ENCODE results near the gene DAGLA.

DAGLA gene

DNA sequence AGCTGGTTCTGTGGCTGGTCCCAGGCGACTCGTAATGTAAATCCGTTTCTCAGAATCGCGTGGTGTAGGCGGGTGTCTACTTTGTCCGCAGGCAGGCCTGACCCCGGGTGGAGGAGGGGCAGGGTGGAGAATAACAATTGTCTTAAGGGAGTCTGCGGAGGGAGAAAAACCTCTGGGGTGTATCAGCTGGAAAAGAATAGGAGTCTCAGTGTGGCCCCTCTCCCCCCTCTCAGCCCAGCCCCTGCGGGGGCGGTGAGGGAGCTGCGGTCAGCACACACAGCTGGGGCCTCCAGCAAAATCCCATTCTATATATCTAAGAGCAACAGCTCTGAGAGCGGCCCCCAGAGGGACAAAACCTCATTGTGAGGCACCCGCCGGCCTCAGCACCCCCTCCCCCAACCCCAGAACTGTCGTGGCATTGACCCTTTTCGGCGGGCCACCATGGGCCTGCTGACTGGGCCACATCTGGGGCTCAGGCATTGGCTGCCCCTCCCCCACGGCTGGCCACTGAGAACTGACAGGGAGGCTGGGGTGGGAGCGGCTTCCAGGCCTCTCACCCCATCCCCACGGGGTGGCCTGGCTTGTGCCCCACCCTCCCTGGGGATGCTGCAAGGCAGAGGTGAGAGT lies 69.5 kb downstream of the DAGLA start:
- DNase-seq = no peak

DNA sequence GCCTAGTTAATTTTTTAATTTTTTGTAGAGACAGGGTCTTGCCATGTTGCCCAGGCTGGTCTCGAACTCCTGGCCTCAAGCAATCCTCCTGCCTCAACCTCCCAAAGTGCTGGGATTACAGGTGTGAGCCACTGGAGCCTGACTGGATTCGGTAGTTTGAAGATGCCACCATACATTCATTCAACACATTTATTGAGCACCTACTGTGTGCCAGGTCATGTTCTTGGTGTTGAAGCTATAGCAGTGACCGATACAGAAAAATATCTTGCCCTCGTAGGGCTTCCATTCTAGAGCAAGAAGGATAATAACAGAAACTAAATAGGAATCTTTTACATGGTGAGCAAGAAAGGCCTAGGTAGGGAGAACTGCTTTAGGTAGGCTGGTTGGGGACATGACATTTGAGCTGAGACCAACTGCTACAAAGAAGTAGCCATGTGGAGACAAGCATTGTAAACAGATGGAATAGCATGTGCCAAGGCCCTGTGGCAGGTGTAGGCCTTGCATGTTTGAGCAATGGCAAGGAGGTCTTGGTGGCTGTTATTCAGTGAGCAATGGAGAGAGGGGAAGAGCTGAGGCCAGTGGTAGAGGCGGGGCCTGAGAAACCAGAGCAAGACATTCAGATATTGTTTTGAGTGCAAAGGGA lies 70.6 kb downstream of the DAGLA start:
- no peak for DNase-seq

DNA sequence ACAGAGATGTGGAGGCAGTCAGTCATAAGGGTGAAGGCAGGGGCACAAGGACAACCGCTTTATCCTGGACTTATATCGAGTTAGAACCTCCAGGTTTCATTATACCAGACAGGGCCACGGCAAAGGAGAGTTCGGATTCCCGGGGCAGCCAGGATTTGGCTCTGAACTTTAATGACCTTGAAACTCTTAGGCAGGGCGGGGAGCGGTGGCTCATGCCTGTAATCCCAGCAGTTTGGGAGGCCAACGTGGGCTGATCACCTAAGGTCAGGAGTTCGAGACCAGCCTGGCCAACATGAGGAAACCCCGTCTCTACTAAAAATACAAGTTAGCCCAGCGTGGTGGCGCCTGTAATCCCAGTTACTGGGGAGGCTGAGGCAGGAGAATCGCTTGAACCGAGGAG lies 71.2 kb downstream of the DAGLA start:
- DNase-seq = no peak

DNA sequence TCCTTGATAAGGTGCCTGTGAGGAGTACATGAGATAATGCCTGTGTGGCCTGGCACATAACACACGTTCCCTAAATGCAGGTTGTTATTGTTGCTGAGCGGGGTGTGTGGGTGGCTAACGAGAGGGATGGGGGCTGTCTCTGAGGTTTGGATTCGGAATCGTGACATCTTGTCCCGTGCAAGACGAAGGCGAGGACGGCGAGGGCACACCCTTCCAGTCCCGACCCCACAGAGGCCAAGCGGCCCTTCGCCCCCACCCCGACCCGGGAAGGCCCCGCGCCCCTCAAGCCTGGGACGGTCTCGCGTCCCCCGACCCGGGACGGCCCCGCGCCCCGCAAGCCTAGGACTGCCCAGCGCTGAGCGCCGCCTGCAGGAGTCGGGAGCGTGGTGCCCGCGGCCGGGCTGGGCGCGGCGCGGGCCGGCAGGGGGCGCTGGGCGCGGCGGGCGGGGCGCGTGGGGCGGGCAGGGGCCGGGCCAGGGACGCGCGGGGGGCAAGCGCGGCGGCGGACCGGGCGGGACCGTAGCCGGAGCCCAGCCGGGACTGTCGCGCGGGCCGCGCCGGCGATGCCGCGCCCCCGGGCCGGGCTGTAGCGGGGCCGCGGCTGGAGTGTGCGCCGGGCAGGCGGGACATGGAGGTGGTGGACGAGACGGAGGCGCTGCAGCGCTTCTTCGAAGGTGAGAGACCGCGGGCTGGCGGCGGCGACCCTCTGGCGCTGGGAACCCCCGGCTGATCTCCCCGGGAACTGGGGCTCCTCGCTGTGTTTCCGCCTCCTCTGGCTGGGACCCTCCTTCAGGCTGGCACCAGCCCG lies 72.1 kb downstream of the DAGLA start, which contains the start of gene MYRF:
TSS of gene MYRF (plus strand) at position 520 of the 808 bp plus-strand sequence. CDS start at position 629, 109 bp downstream.
- DNase-seq = no peak

DNA sequence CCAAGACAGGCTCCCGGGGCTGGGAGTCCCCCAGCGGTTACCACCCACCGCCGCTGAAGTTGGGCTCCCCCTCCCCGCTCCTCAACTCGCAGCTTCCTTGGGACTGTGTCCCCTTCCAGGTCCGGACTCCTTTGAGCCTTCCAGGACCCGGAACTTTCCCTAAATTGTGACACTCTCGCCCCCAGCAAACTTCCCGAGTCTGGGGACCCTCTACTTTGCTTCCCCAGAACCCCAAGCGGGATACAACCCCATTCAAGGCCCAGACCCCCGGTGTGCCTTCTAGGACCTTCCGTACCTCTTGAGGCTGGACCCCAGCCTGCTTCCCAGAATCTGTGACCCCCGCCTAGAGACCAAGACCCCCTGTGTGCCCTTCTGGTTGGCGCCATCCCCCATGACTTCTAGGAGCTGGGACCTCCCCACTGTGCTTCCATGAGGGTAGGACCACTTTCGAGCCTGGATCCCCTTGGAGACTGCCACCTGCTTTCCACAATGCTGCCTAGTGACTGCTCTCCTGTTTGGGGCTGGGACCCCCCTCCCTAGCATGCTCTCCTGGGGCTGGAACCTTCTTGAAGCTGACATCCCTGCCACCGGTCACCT lies 72.8 kb downstream of the DAGLA start:
- no peak for DNase-seq

DNA sequence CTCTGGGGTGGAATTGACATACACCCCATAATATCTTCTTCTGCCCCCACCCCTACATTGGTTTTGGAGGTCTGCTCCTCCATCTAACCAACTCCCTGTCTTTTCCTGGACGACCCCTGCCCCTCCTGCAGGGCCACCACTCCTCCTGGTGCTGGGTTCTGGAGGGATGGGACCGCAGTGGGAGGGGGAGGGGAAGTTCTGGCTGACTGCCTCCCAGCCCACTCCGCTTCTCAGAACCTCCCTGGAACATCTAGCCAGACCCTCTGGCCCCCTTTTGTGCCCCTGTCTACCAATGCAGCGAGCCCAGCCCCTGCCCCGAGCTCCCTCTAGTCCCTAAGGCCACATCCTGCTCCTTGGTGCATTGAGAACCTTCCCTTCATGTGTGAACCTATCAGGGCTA lies 73.5 kb downstream of the DAGLA start:
- DNase-seq = no peak

DNA sequence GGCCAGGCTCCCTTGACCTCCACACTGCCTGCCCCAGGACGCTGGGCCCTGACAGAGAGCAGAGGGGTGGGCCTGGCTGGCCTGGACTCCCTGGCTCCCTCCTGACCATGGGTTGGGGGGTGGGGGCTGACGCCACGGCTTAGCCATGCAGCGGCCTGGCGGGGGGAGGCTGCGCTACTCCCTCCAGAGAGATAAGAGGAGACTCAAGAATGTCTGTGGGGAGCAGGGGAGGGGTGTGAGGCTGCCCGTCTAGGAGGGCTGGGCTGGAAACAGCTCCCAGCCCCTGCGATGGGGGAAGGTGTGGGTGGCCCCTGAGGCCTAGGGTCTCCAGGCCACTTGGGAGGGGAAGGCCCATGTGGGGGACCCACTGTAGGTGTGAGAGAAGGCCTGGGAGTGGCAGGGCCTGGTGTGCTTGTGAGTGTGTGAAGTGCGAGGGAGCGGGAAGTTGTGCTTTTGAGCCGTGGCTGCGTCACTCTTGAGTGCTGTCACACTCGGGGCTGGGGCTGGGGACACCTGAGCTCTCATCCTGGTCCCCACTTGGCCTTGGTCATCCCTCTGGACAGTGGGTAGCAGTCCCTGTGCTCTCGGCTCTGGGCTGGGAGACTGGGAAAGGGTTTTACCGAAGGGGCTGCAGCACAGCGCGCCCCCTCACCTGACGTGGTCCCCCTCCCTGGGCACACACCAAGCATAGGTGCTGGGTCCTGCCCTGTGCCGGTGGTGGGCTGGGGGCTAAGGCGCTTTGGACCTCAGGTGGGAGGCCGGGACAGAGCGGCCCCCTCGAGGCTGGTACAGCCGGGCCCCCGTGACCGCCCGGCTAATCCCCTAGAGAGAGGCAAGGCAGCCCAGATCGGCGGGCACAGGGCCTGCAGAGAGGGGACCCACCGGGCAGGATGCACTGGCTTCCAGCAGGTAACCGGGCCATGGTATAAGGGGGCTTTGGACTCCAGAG lies 74.6 kb downstream of the DAGLA start:
- DNase-seq = no peak

DNA sequence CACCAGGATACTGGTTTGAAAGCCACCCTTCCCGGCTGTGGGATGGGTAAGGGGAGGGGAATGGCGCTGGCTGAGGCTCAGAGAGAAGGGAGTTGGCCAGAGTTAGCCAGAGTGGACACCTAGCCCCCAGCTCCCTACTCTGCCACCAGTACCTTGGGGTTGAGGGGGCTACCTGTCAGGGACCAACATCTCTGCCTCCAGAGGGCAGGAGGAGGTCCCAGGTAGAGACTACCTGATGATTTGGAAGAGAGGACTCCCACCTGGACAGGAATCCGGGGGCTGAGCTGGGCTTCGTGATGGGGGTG lies 75.9 kb downstream of the DAGLA start:
- no peak for DNase-seq

DNA sequence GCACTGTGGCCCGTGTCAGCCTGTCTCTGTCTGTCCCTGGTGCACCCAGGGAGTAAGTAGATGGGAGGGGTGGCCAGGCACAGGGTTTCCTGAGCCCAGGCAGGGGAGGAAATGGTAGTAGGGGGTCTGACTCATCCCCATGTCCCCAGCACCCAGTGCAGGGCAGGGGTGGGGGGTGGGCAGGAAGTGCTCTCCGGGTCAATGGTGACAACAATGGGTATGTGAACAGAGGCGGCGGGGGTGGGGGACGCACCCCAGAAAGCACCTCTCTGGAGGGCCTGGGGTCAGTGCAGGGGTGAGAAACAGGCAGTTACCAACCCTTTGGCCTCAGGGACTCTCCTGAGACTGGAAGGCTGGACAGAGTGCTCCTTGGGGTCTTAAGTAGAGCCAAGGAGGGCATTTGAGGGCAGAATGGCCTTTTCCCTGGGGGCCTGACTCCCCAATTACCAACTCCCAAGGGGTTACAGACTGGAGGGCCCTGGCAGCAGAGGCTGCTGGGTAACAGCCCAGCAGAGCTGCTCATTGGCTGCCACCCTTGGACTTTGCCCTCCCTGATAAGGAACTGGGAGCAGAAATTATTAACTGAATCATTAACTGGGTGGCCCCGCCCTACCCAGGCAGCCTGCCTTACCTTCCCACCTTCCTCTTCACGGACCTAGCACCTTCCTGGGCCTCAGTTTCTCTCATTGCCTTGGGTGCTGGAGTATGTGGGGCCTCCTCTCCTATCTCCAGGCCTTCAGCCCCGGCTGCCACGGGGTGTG lies 76.4 kb downstream of the DAGLA start:
- no peak for DNase-seq

DNA sequence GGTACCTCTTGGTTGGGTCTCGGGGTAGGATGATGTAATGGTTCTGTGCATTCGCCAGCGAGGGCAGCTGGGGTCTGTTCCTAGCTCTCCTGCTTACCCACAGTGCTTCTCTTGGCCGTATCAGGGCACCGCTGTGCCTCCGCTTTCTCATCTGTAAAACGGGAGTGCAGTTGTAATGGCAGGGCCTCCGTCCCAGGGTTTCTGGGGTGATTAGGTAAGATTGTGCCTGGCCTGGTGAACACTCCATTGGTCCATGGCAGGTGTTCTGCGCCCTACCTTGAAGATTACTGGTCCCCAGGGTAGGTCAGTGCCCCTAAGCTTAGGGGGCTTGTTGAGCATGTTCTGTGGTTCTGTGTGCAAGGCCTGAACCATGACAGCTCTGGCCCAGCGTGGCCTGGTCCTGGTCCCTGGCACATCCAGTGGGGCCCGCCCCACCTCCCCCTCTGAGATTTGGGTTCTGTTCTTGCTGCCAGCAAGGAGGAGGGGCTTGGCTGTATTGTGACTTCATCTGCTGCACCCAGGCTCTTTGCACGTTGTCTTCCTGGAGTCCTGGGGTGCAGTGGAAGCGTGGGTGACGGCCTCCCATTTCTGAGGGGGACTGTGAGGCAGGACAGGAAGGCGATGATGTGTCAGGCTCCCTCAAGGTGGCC lies 77.1 kb downstream of the DAGLA start:
- DNase-seq = no peak

DNA sequence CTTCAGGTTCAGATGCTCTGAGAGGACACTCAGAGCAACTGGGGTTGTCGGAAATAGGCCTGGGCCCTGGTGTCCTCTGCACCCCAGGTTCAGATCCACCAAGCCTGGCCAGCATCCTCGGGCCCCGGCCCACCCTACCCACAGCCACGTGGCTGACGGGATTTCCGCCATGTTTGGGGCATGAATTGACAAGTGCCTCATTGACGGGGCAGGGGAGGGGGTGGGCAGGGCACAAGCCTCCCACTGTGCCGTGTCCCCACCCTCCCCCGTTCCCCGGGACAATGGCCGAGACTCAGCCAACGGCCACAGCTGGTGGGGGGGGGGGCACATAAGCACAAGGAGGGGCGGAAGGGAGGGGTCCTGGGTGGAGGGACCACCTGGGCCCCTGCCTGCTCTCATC lies 80.8 kb downstream of the DAGLA start:
- DNase-seq = no peak

DNA sequence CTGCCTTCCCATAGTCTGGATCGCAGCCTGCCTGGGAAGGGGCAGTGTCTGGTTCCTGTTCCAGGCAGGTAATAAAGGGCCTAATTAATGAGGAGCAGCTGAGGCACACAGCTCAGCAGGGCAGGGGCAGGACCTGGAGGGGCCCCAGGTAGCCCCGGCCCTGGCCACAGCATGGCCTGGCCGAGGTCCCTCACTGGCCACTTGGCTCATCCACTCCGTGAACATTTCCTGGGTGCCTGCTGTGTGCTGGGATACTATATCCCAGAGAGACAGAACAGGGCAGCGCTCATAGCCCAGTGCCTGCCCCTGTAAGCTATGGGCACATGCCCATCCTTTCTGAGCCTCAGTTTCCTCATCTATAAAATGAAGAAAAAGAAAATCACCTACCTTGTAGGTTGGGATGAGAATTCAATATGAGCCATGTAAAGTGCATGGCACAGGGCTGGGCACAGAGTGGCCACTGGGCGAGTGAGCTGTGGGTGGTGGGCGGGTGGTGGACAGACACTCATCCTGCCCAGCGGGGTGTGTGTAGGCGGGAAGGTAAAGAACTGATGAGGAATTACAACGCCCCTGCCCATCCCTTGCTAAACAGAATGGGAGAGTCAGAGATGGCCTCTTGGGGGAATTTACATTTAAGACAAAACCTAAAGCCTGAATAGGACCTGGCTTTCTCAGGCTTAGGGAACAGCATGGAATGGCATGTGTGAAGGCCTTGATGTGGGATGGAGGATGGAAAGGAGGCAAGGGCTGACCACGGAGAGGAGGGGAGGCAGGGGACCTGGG lies 81.4 kb downstream of the DAGLA start:
- no peak for DNase-seq

DNA sequence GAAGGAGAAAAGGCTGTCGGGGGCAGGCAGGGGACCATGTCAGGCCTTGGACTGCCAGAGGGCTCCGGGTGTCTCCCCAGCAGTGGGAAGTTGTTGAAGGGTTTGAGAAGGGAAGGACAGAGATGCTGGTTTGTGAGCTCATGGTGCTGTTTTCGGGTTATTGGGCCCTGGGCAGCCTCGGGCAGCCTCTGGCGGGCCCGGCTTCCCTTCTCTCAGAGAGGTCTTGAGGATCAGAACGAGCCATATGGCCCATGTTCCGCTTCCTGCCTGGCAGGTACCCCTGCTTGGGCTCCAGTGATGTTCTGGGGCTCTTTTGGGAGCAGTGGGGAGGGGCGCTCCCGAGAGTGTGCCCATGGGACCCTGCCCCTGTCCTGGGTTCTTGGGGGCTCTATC lies 82.0 kb downstream of the DAGLA start:
- no peak for DNase-seq

DNA sequence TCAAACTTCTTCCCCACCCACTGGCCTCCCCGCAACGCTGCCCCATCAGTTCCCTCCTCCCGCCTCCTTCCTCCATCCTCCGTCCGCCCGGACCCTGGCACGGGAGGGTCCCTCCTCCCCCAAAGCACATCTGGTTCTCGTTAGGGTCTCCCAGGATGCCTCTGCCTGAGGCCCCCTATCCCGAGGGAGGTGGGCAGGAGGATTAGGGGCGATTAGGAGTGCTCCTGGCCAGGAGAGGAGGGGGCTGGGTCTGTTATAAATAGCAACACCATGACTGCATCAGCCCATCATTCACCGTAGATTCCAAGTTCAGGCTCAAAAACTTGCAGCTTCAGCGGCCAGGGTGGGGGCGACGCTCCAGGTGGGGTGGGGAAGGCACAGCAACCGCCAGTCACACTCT lies 82.6 kb downstream of the DAGLA start:
- DNase-seq = no peak

DNA sequence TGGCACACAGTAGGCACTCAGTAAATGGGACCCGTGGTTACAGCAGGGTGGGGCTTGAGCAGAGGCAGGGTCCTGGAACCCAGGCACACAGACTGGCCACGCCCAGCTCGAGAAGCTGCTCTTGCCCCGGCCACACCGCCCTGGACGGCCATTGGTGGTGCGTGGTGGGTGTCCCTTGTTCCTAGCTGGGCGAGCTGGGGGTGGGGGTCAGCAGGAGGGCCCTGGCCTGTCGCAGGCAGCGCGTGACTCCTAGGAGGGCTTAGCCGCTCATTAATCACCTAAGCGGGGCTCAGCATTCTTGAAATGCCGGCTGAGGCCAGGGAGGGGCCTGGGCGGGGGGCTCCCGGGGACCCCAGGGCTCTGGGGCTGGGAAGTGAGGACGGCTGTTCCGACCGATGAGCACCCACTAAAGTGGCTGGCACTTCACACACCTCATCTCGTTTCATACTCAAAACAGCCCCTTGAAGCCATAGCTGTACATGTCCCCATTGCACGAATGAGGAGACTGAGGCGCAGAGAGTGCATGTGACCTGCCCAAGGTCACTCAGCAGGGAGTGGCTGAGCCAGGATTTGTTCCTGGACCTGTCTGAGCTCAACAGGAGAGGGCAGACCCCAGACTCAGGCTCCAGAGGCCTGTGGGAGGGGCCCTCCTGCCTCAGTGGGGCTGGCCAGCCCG lies 83.9 kb downstream of the DAGLA start:
- no peak for DNase-seq

DNA sequence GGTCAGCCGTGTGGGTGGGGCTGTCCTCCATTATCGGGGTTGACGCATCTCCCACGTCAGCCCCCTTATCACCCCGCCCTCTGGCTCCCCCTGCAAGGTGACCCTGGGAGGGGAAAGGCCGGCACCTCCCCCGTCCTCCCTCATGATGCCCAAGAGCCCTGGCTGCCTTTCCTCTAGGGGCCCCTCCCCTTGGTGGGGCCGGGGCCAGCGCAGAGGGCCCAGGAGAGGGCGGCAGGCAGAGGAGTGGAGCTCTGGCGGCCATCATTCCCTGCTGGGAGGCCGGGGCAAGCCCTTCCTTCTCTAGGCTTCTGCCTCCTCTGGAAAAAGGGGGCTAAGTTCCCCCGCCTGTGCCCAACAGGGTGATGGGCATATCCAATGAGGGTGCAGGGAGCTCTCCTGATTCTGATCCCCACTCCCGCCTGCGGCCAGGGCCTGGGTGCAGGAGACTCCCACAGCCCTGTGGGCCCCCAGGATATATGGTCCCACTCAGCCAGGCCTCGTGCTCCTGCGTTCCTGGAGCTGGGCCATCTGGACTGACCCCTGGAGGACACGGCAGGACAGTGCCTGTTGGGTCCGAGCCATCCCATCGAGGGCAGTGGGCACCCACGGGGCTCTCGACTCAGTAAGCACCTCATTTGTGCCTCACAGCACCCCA lies 84.5 kb downstream of the DAGLA start:
- DNase-seq = no peak

DNA sequence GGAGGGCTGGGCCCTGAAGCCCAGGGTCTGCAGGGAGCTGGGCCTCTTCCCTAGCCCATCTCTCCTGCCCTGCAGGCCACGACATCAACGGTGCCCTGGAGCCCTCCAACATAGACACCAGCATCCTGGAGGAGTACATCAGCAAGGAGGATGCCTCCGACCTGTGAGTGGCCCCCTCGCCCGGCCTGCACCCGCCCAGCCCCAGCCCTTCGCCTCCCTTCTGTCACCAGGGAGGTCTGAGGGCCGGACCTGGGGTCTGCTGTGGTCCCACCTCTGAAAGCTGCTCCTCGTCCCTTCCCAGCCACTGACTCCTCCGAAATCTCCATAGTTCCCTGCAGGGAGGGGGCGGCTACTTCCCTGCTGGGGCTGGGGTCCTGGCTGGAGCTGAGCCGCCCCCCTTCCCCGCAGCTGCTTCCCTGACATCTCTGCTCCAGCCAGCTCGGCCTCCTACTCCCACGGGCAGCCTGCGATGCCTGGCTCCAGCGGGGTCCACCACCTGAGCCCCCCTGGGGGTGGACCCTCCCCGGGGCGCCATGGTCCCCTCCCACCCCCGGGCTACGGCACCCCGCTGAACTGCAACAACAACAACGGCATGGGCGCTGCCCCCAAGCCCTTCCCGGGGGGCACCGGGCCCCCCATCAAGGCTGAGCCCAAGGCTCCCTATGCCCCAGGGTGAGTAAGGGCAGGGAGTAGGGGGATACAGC lies 85.5 kb downstream of the DAGLA start:
- DNase-seq = no peak

DNA sequence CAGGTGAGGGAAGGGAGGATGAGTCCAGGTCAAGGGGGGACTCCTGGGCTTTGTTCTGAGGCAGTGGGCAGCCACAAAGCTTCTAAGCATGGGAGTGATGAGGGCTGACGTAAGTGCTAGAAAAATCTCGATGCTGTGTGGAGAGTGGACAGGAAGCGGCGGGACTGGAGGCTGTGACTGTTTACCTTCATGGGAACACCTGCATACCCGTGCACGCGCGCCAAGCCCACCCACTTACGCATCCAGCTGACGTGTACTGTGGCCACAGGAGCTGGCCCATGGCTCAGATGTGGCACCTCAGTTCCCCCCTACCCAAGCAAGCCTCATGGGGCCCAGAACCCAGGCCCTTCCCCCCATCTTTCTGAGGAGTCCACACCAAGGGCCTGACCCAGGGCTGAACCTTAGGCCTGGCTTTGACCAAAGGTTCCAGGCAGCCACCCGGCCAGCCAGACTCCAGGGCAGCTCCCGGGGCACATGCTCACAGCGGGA lies 86.2 kb downstream of the DAGLA start:
- DNase-seq = no peak
